Ovary (tissue), 3 donors: ENCODE results near the gene ARHGEF39.

Experiments
- CTCF ChIP-seq, 3 donors: fragments of 450-650 bp in 2 of 3; fragments of 200-600 bp in 1 of 3; IDR thresholded peaks; one replicate each; pipeline versions ENCODE4 v1.5.1 to v1.8.0; 2016 to 2022; ENCODE audit warnings: antibody characterized with exemption in 3 of 3, mild to moderate bottlenecking in 1 of 3
- EP300 ChIP-seq: sonication (generic); formaldehyde crosslinking; IDR thresholded peaks from one replicate; pipeline ENCODE4 v1.6.1; 2017; ENCODE audit warnings: antibody characterized with exemption
- POLR2A ChIP-seq: fragments of 450-650 bp; IDR thresholded peaks from one replicate; pipeline ENCODE4 v1.6.1; 2017; ENCODE audit warnings: antibody characterized with exemption, mild to moderate bottlenecking, moderate library complexity
- donor health status: DM: no; HTN: no; CAD: no.

GRCh38 chr9:35635730-35636129 is 29.3 kb downstream of the ARHGEF39 start:
- TF ChIP-seq POLR2A (no peak), CTCF (IDR thresholded peaks at IDR 0.05) (no peak), EP300 (no peak)
